CD14-positive monocyte (primary cell): Measurements from ENCODE around the gene TIMM9. TPM values are rescaled to one million over a fixed set of nuclear protein-coding genes. Genes with fewer than 3 reads are reported as not detected.

Experiments
- DNase-seq, 3 donors: peaks; one replicate each; pipeline ENCODE4 v3.0.0-alpha.2; 2011 to 2022
- H2AFZ ChIP-seq: 2 replicates; pipeline ENCODE4 v1.6.0; 2012; ENCODE audit warnings: mild to moderate bottlenecking, low read depth, low read length, inconsistent platforms; ENCODE audit not compliant: insufficient read depth, poor library complexity, severe bottlenecking
- H3K27ac ChIP-seq, 2 donors: 1 replicate in 1 of 2; 2 replicates in 1 of 2; pipeline ENCODE4 v1.5.1; 2012 to 2013; ENCODE audit warnings: low read length in 2 of 2, control low read depth in 1 of 2, inconsistent platforms in 1 of 2, low read depth in 1 of 2, mild to moderate bottlenecking in 1 of 2
- H3K27me3 ChIP-seq, 2 donors: one replicate each; pipeline versions ENCODE4 v1.6.0 to v1.6.1; 2011 to 2013; ENCODE audit warnings: low read length in 2 of 2; ENCODE audit not compliant: control insufficient read depth in 2 of 2, insufficient read depth in 2 of 2
- H3K36me3 ChIP-seq, 2 donors: replicated peaks in 1 of 2; 1 replicate in 1 of 2; 2 replicates in 1 of 2; pipeline versions ENCODE4 v1.5.1 to v1.6.1; 2012 to 2013; ENCODE audit warnings: low read length in 2 of 2, control low read depth in 1 of 2, inconsistent platforms in 1 of 2, mild to moderate bottlenecking in 1 of 2; ENCODE audit not compliant: insufficient read depth in 2 of 2, control insufficient read depth in 1 of 2
- H3K4me1 ChIP-seq, 2 donors: 1 replicate in 1 of 2; 2 replicates in 1 of 2; pipeline versions ENCODE4 v1.5.1 to v1.6.1; 2012 to 2013; ENCODE audit warnings: low read length in 2 of 2, control low read depth in 1 of 2, inconsistent platforms in 1 of 2, mild to moderate bottlenecking in 1 of 2, moderate library complexity in 1 of 2; ENCODE audit not compliant: insufficient read depth in 2 of 2, control insufficient read depth in 1 of 2
- H3K4me2 ChIP-seq: replicated peaks from 2 replicates; pipeline ENCODE3; 2012; ENCODE audit warnings: low read length, moderate library complexity, mild to moderate bottlenecking; ENCODE audit not compliant: poor library complexity, severe bottlenecking; ENCODE audit errors: extremely low read depth
- H3K4me3 ChIP-seq, 3 experiments: fragments of 200-600 bp in 1 of 3; sonication (generic) in 1 of 3; replicated peaks in 1 of 3; 1 replicate in 2 of 3; 2 replicates in 1 of 3; pipeline ENCODE4 v1.5.1; 2011 to 2013; ENCODE audit warnings: low read length in 3 of 3, mild to moderate bottlenecking in 3 of 3, control low read depth in 2 of 3, low read depth in 2 of 3, inconsistent platforms in 1 of 3, moderate library complexity in 1 of 3
- H3K79me2 ChIP-seq: 2 replicates; pipeline ENCODE4 v1.6.0; 2012; ENCODE audit warnings: mild to moderate bottlenecking, control low read depth, inconsistent platforms, low read length, moderate library complexity; ENCODE audit not compliant: insufficient read depth
- H3K9ac ChIP-seq: 2 replicates; pipeline ENCODE4 v1.6.0; 2017; ENCODE audit warnings: low read length, mild to moderate bottlenecking; ENCODE audit not compliant: insufficient read depth, poor library complexity, severe bottlenecking
- H3K9me3 ChIP-seq, 2 donors: replicated peaks in 1 of 2; 1 replicate in 1 of 2; 2 replicates in 1 of 2; pipeline versions ENCODE4 v1.5.1 to v1.6.1; 2012 to 2013; ENCODE audit warnings: low read length in 2 of 2, control low read depth in 1 of 2; ENCODE audit not compliant: control insufficient read depth in 1 of 2, insufficient read depth in 1 of 2
- H4K20me1 ChIP-seq: 2 replicates; pipeline ENCODE4 v1.6.0; 2012; ENCODE audit warnings: mild to moderate bottlenecking, low read length, control low read depth, moderate library complexity; ENCODE audit not compliant: insufficient read depth
- H3K27ac Mint-ChIP-seq, 7 donors: one replicate each; pipeline ENCODE4 v1.8.0; 2020; ENCODE audit warnings: mild to moderate bottlenecking in 7 of 7, mixed read lengths in 7 of 7, moderate library complexity in 6 of 7, inconsistent platforms in 2 of 7
- H3K27me3 Mint-ChIP-seq, 3 donors: one replicate each; pipeline ENCODE4 v1.8.0; 2021 to 2022; ENCODE audit warnings: low read depth in 3 of 3, mild to moderate bottlenecking in 3 of 3, mixed read lengths in 3 of 3, moderate library complexity in 3 of 3, inconsistent platforms in 1 of 3
- H3K36me3 Mint-ChIP-seq, 2 donors: one replicate each; pipeline ENCODE4 v1.8.0; 2020; ENCODE audit warnings: mixed read lengths in 2 of 2, inconsistent platforms in 1 of 2, mild to moderate bottlenecking in 1 of 2
- H3K4me1 Mint-ChIP-seq: one replicate; pipeline ENCODE4 v1.8.0; 2020; ENCODE audit warnings: mild to moderate bottlenecking, mixed read lengths
- H3K4me3 Mint-ChIP-seq, 2 donors: one replicate each; pipeline ENCODE4 v1.8.0; 2020; ENCODE audit warnings: mild to moderate bottlenecking in 2 of 2, mixed read lengths in 2 of 2, moderate library complexity in 1 of 2
- H3K9me3 Mint-ChIP-seq, 7 donors: one replicate each; pipeline ENCODE4 v1.8.0; 2020 to 2022; ENCODE audit warnings: mixed read lengths in 7 of 7, mild to moderate bottlenecking in 6 of 7, moderate library complexity in 6 of 7, inconsistent platforms in 2 of 7
- CTCF ChIP-seq: fragments of 200-600 bp; IDR thresholded peaks from one replicate; pipeline ENCODE4 v1.8.0; 2022; ENCODE audit warnings: antibody characterized with exemption, mild to moderate bottlenecking
- WGBS: methylation state at CpG from one replicate; pipeline ENCODE4 v1.1.5; 2013; ENCODE audit warnings: missing lambda C conversion rate; ENCODE audit not compliant: insufficient coverage; 5-methylcytosine and 5-hydroxymethylcytosine counted together
- intact Hi-C, 2 donors: fragments of 100-400 bp; cut with micrococcal nuclease; formaldehyde crosslinking; loops; one replicate each; pipeline versions ENCODE4 v1.15.0 to v1.15.1; 2023
- polyA plus RNA-seq, 3 donors: library from polyadenylated mRNA; depleted of rRNA in 1 of 3; unstranded in 2 of 3; stranded (reverse) in 1 of 3; fragments of 300-500 nt in 2 of 3; fragments of >200 nt in 1 of 3; fragmentation: Illumina TruSeq in 2 of 3; gene quantifications; 1 replicate in 2 of 3; 2 replicates in 1 of 3; pipeline ENCODE4 v1.2.3, GENCODE V29; 2012 to 2021

The TIMM9 gene
- polyA plus RNA-seq, 3 donors, result 26.2 to 45.7 (median 29.9) TPM

- Mint-ChIP-seq H3K27ac (no peak overlapping the region), H3K4me1 (no peaks in the 10 kb centered on the region), H3K4me3 (no peak overlapping the region), H3K9me3 (no peaks in the 10 kb centered on the region), H3K27me3 (no peaks in the 10 kb centered on the region), H3K36me3 (peaks cover 31 to 49% of the 10 kb centered on the region in 2 donors)
- H3K4me1 ChIP-seq, result no peaks in the 10 kb centered on the region
- no peak overlapping the region for H3K4me2 ChIP-seq
- WGBS, result no CpG with 5 or more reads among the region's 3 CpGs
- intact Hi-C loops, result no loop called here
- no peak overlapping the region for H2AFZ ChIP-seq
- TF ChIP-seq CTCF, result no peak
- H3K4me3 ChIP-seq, result no peak overlapping the region
- no peaks in the 10 kb centered on the region for H4K20me1 ChIP-seq
- no peak overlapping the region for H3K27ac ChIP-seq
- H3K9ac ChIP-seq, result no peak overlapping the region
- H3K79me2 ChIP-seq, result no peaks in the 10 kb centered on the region
- peaks cover 34 to 49% of the 10 kb centered on the region in 2 donors for H3K36me3 ChIP-seq
- H3K27me3 ChIP-seq, result no peaks in the 10 kb centered on the region
- no peak for DNase-seq
- H3K9me3 ChIP-seq, result no peaks in the 10 kb centered on the region
Measured at GRCh38 chr14:58408681-58409215, 18.6 kb downstream of the TIMM9 start.

GRCh38 chr14:58401587-58401986 is 25.7 kb downstream of the TIMM9 start:
- no peaks in the 10 kb centered on the region for H4K20me1 ChIP-seq
- H3K79me2 ChIP-seq, result no peaks in the 10 kb centered on the region
- H3K9me3 ChIP-seq, result no peaks in the 10 kb centered on the region
- H3K27me3 ChIP-seq, result no peaks in the 10 kb centered on the region
- Mint-ChIP-seq H3K27me3 (peaks cover 0 to 2% (median 0%) of the 10 kb centered on the region in 3 donors), H3K27ac (no peak overlapping the region), H3K36me3 (peaks cover 2 to 6% of the 10 kb centered on the region in 2 donors), H3K4me3 (no peak overlapping the region), H3K9me3 (no peaks in the 10 kb centered on the region), H3K4me1 (peaks cover 2% of the 10 kb centered on the region)
- DNase-seq, result no peak
- H3K9ac ChIP-seq, result no peak overlapping the region
- WGBS, result 100% methylated on average over 1 of the region's 3 CpGs
- no peak overlapping the region for H3K4me2 ChIP-seq
- no peaks in the 10 kb centered on the region for H3K36me3 ChIP-seq
- H2AFZ ChIP-seq, result no peak overlapping the region
- H3K27ac ChIP-seq, result no peak overlapping the region
- TF ChIP-seq CTCF, result no peak
- peaks cover 2 to 5% of the 10 kb centered on the region in 2 donors for H3K4me1 ChIP-seq
- H3K4me3 ChIP-seq, result no peak overlapping the region
- intact Hi-C loops, result no loop called here
